Measurements from ENCODE around the gene CCDC198.

- TF ChIP-seq CTCF (IDR thresholded peaks at IDR 0.05): no peak
- no peak for TF ChIP-seq POLR2AphosphoS5 (IDR thresholded peaks at IDR 0.05)
- no peak for TF ChIP-seq POLR2A (IDR thresholded peaks at IDR 0.05)
These were observed 1.8 kb upstream of the CCDC198 start for GRCh38 chr14:57495416-57495815.

Measured in breast epithelium (tissue), 3 donors.